T-helper 2 cell treated with Interferon-gamma antibody and Interleukin-4, amounts not matched to agents 5 μg/mL and 100 μg/mL, for 36 hours (primary cell): ENCODE measurements around the gene SMIM38.

Source experiments
- DNase-seq: peaks from one replicate; pipeline ENCODE4 v3.0.0; 2021; ENCODE audit warnings: low spot score
- H3K27ac Mint-ChIP-seq: one replicate; pipeline ENCODE4 v1.8.0; 2021; ENCODE audit warnings: mild to moderate bottlenecking, mixed read lengths
- H3K27me3 Mint-ChIP-seq: one replicate; pipeline ENCODE4 v1.8.0; 2021; ENCODE audit warnings: low read depth, mixed read lengths
- H3K36me3 Mint-ChIP-seq: one replicate; pipeline ENCODE4 v1.8.0; 2021; ENCODE audit warnings: low read depth, mixed read lengths
- H3K4me1 Mint-ChIP-seq: one replicate; pipeline ENCODE4 v1.8.0; 2021; ENCODE audit warnings: low read depth, mixed read lengths
- H3K4me3 Mint-ChIP-seq: one replicate; pipeline ENCODE4 v1.8.0; 2022; ENCODE audit warnings: mild to moderate bottlenecking, moderate library complexity, mixed read lengths
- H3K9me3 Mint-ChIP-seq: one replicate; pipeline ENCODE4 v1.8.0; 2021; ENCODE audit warnings: mixed read lengths

Gene SMIM38

GRCh38 chr11:69115586-69116560 lies 39.9 kb upstream of the SMIM38 start:
- no peak for DNase-seq
- Mint-ChIP-seq H3K27me3 (no peaks in the 10 kb centered on the region), H3K4me1 (no peaks in the 10 kb centered on the region), H3K4me3 (no peak overlapping the region), H3K9me3 (peaks cover 4% of the 10 kb centered on the region), H3K36me3 (no peaks in the 10 kb centered on the region), H3K27ac (no peak overlapping the region)

- Mint-ChIP-seq H3K9me3 (peaks cover 4% of the 10 kb centered on the region), H3K27ac (no peak overlapping the region)
Observed at GRCh38 chr11:69116671-69117070, 39.1 kb upstream of the SMIM38 start.

GRCh38 chr11:69119190-69119589 lies 36.5 kb upstream of the SMIM38 start:
- no peak overlapping the region for H3K27ac Mint-ChIP-seq
- H3K4me3 Mint-ChIP-seq, result no peak overlapping the region
- H3K27me3 Mint-ChIP-seq, result no peaks in the 10 kb centered on the region
- peaks cover 4% of the 10 kb centered on the region for H3K9me3 Mint-ChIP-seq
- H3K36me3 Mint-ChIP-seq, result no peaks in the 10 kb centered on the region
- H3K4me1 Mint-ChIP-seq, result peaks cover 16% of the 10 kb centered on the region
- no peak for DNase-seq

More at GRCh38 chr11:69116671-69117070, 39.1 kb upstream of the SMIM38 start:
- H3K4me3 Mint-ChIP-seq, result no peak overlapping the region
- no peaks in the 10 kb centered on the region for H3K27me3 Mint-ChIP-seq
- peaks cover 3% of the 10 kb centered on the region for H3K4me1 Mint-ChIP-seq
- H3K36me3 Mint-ChIP-seq, result no peaks in the 10 kb centered on the region
- DNase-seq, result no peak

- no peak overlapping the region for H3K4me3 Mint-ChIP-seq
- H3K4me1 Mint-ChIP-seq, result peaks cover 19% of the 10 kb centered on the region
- no peaks in the 10 kb centered on the region for H3K27me3 Mint-ChIP-seq
- no peak for DNase-seq
- peaks cover 4% of the 10 kb centered on the region for H3K9me3 Mint-ChIP-seq
- no peaks in the 10 kb centered on the region for H3K36me3 Mint-ChIP-seq
- H3K27ac Mint-ChIP-seq, result no peak overlapping the region
Observed at GRCh38 chr11:69120096-69120875, 35.4 kb upstream of the SMIM38 start.

GRCh38 chr11:69121021-69121420 lies 34.7 kb upstream of the SMIM38 start:
- DNase-seq, result no peak
- no peak overlapping the region for H3K4me3 Mint-ChIP-seq
- no peaks in the 10 kb centered on the region for H3K36me3 Mint-ChIP-seq
- H3K27me3 Mint-ChIP-seq, result no peaks in the 10 kb centered on the region
- peaks cover 4% of the 10 kb centered on the region for H3K9me3 Mint-ChIP-seq
- no peak overlapping the region for H3K27ac Mint-ChIP-seq
- H3K4me1 Mint-ChIP-seq, result peaks cover 19% of the 10 kb centered on the region

GRCh38 chr11:69121621-69122325 lies 34.0 kb upstream of the SMIM38 start:
- peak overlapping the region; percentile 69 for H3K27ac Mint-ChIP-seq
- H3K4me1 Mint-ChIP-seq, result peaks cover 19% of the 10 kb centered on the region
- no peaks in the 10 kb centered on the region for H3K27me3 Mint-ChIP-seq
- H3K4me3 Mint-ChIP-seq, result no peak overlapping the region
- peaks cover 4% of the 10 kb centered on the region for H3K9me3 Mint-ChIP-seq
- DNase-seq, result no peak
- no peaks in the 10 kb centered on the region for H3K36me3 Mint-ChIP-seq

GRCh38 chr11:69122326-69122629 lies 33.5 kb upstream of the SMIM38 start:
- no peak for DNase-seq
- peak overlapping the region; percentile 31 for H3K27ac Mint-ChIP-seq
- peaks cover 4% of the 10 kb centered on the region for H3K9me3 Mint-ChIP-seq
- H3K4me1 Mint-ChIP-seq, result peaks cover 19% of the 10 kb centered on the region
- peak overlapping the region; percentile 77 for H3K4me3 Mint-ChIP-seq
- H3K27me3 Mint-ChIP-seq, result no peaks in the 10 kb centered on the region
- no peaks in the 10 kb centered on the region for H3K36me3 Mint-ChIP-seq

- H3K36me3 Mint-ChIP-seq, result no peaks in the 10 kb centered on the region
- H3K4me1 Mint-ChIP-seq, result peaks cover 19% of the 10 kb centered on the region
- peak overlapping the region; percentile 77 for H3K4me3 Mint-ChIP-seq
- peaks cover 5% of the 10 kb centered on the region for H3K9me3 Mint-ChIP-seq
- peak; percentile 82 for DNase-seq
- H3K27ac Mint-ChIP-seq, result peak overlapping the region; percentile 78
- no peaks in the 10 kb centered on the region for H3K27me3 Mint-ChIP-seq
Observed at GRCh38 chr11:69122630-69123431, 32.9 kb upstream of the SMIM38 start.

- peaks cover 19% of the 10 kb centered on the region for H3K4me1 Mint-ChIP-seq
- no peaks in the 10 kb centered on the region for H3K36me3 Mint-ChIP-seq
- no peak for DNase-seq
- H3K27ac Mint-ChIP-seq, result peak overlapping the region; percentile 45
- H3K4me3 Mint-ChIP-seq, result peak overlapping the region; percentile 77
- H3K9me3 Mint-ChIP-seq, result peaks cover 10% of the 10 kb centered on the region
- H3K27me3 Mint-ChIP-seq, result no peaks in the 10 kb centered on the region
Observed at GRCh38 chr11:69123593-69124545, 31.9 kb upstream of the SMIM38 start.

- Mint-ChIP-seq H3K36me3 (no peaks in the 10 kb centered on the region), H3K27ac (no peak overlapping the region), H3K4me3 (no peak overlapping the region), H3K27me3 (no peaks in the 10 kb centered on the region), H3K9me3 (peaks cover 10% of the 10 kb centered on the region), H3K4me1 (peaks cover 19% of the 10 kb centered on the region)
- DNase-seq, result no peak
Observed at GRCh38 chr11:69125861-69126260, 29.9 kb upstream of the SMIM38 start.

- DNase-seq, result no peak
- Mint-ChIP-seq H3K4me3 (no peak overlapping the region), H3K27me3 (no peaks in the 10 kb centered on the region), H3K4me1 (peaks cover 18% of the 10 kb centered on the region), H3K9me3 (peaks cover 10% of the 10 kb centered on the region), H3K27ac (no peak overlapping the region), H3K36me3 (no peaks in the 10 kb centered on the region)
Observed at GRCh38 chr11:69126286-69126685, 29.4 kb upstream of the SMIM38 start.

GRCh38 chr11:69127081-69127850 lies 28.5 kb upstream of the SMIM38 start:
- H3K36me3 Mint-ChIP-seq, result no peaks in the 10 kb centered on the region
- no peak overlapping the region for H3K4me3 Mint-ChIP-seq
- DNase-seq, result no peak

More at GRCh38 chr11:69127081-69127850, 28.5 kb upstream of the SMIM38 start:
- Mint-ChIP-seq H3K9me3 (peaks cover 10% of the 10 kb centered on the region), H3K4me1 (peaks cover 16% of the 10 kb centered on the region), H3K27ac (no peak overlapping the region), H3K27me3 (no peaks in the 10 kb centered on the region)
